ENCODE results near the gene API5. TPM values are rescaled to one million over a fixed set of nuclear protein-coding genes. Genes with fewer than 3 reads are reported as not detected.

API5 gene
- total RNA-seq, 2 experiments from 2014 or later: 67.8 to 70.3 TPM

GRCh38 chr11:43269254-43269918, 42.4 kb upstream of the API5 start:
- ChIA-PET POLR2A (interaction anchor here (0.6 kb wide), 1 partner anchor 428 kb away, joined by 3 read pairs; no protein-coding TSS in a partner anchor), CTCF (interaction anchor here (1.1 kb wide), 1 partner anchor 13 kb away, joined by 4 read pairs; no protein-coding TSS in a partner anchor)

GRCh38 chr11:43270468-43270867, 41.3 kb upstream of the API5 start:
- ChIA-PET CTCF (no interaction called here), POLR2A (no interaction called here)
- H3K36me3 Mint-ChIP-seq (ENCODE audit: low read depth): no peaks in the 10 kb centered on the region
- H3K27me3 ChIP-seq (ENCODE audit: control insufficient read depth in 1 of 2, insufficient read depth in 2 of 2, low read length in 2 of 2): peaks cover 0 to 4% of the 10 kb centered on the region in 2 experiments
- no peak for DNase-seq
- H3K27ac Mint-ChIP-seq: no peak overlapping the region
- peaks cover 24% of the 10 kb centered on the region for H3K27me3 Mint-ChIP-seq
- no peak overlapping the region for H3K4me3 Mint-ChIP-seq
- no peak overlapping the region for H3K4me3 ChIP-seq (ENCODE audit: low read length)
- intact Hi-C loops (cut with DNase I, micrococcal nuclease): no loop called here
- no peaks in the 10 kb centered on the region for H3K36me3 ChIP-seq (ENCODE audit: insufficient read depth, low read length)
- no peak for TF ChIP-seq CTCF (IDR thresholded peaks at IDR 0.05)
- H3K4me1 Mint-ChIP-seq (ENCODE audit: low read depth): no peaks in the 10 kb centered on the region
- no peaks in the 10 kb centered on the region for H3K4me1 ChIP-seq (ENCODE audit: insufficient read depth, low read length)
- no peak for ATAC-seq (ENCODE audit: poor library complexity)
- H3K9me3 Mint-ChIP-seq: no peaks in the 10 kb centered on the region
- no peak overlapping the region for H3K27ac ChIP-seq (ENCODE audit: low read depth in 1 of 2, low read length in 2 of 2)
- no peaks in the 10 kb centered on the region for H3K9me3 ChIP-seq (ENCODE audit: control insufficient read depth in 1 of 2, insufficient read depth in 1 of 2, low read length in 2 of 2)

More at GRCh38 chr11:43269254-43269918, 42.4 kb upstream of the API5 start:
- DNase-seq: no peak
- Histone ChIP-seq H3K4me1 (ENCODE audit: insufficient read depth, low read length) (no peaks in the 10 kb centered on the region), H3K9me3 (ENCODE audit: control insufficient read depth in 1 of 2, insufficient read depth in 1 of 2, low read length in 2 of 2) (no peaks in the 10 kb centered on the region), H3K27me3 (ENCODE audit: control insufficient read depth in 1 of 2, insufficient read depth in 2 of 2, low read length in 2 of 2) (peaks cover 0 to 4% of the 10 kb centered on the region in 2 experiments), H3K36me3 (ENCODE audit: insufficient read depth, low read length) (no peaks in the 10 kb centered on the region), H3K27ac (ENCODE audit: low read depth in 1 of 2, low read length in 2 of 2) (no peak overlapping the region), H3K4me3 (ENCODE audit: low read length) (no peak overlapping the region)
- no peak overlapping the region for H3K27ac Mint-ChIP-seq
- no peaks in the 10 kb centered on the region for H3K9me3 Mint-ChIP-seq
- peaks cover 24% of the 10 kb centered on the region for H3K27me3 Mint-ChIP-seq
- no peak overlapping the region for H3K4me3 Mint-ChIP-seq
- no peaks in the 10 kb centered on the region for H3K4me1 Mint-ChIP-seq (ENCODE audit: low read depth)
- intact Hi-C loops (cut with DNase I, micrococcal nuclease): no loop called here
- no peak for ATAC-seq (ENCODE audit: poor library complexity)
- no peaks in the 10 kb centered on the region for H3K36me3 Mint-ChIP-seq (ENCODE audit: low read depth)
- no peak for TF ChIP-seq CTCF (IDR thresholded peaks at IDR 0.05)

- Histone ChIP-seq H3K27me3 (ENCODE audit: control insufficient read depth in 1 of 2, insufficient read depth in 2 of 2, low read length in 2 of 2) (peaks cover 0 to 5% of the 10 kb centered on the region in 2 experiments), H3K27ac (ENCODE audit: low read depth in 1 of 2, low read length in 2 of 2) (no peak overlapping the region), H3K9me3 (ENCODE audit: control insufficient read depth in 1 of 2, insufficient read depth in 1 of 2, low read length in 2 of 2) (no peaks in the 10 kb centered on the region), H3K4me3 (ENCODE audit: low read length) (no peak overlapping the region), H3K4me1 (ENCODE audit: insufficient read depth, low read length) (peaks cover 3% of the 10 kb centered on the region), H3K36me3 (ENCODE audit: insufficient read depth, low read length) (no peaks in the 10 kb centered on the region)
- TF ChIP-seq CTCF (IDR thresholded peaks at IDR 0.05): no peak
- ChIA-PET POLR2A (no interaction called here), CTCF (no interaction called here)
- Mint-ChIP-seq H3K27me3 (peaks cover 38% of the 10 kb centered on the region), H3K9me3 (no peaks in the 10 kb centered on the region), H3K36me3 (ENCODE audit: low read depth) (no peaks in the 10 kb centered on the region), H3K4me1 (ENCODE audit: low read depth) (no peaks in the 10 kb centered on the region), H3K27ac (no peak overlapping the region), H3K4me3 (no peak overlapping the region)
- intact Hi-C loops (cut with DNase I, micrococcal nuclease): no loop called here
- ATAC-seq (ENCODE audit: poor library complexity) (no peak), DNase-seq (no peak)
These were observed 33.4 kb upstream of the API5 start for GRCh38 chr11:43278193-43278956.
